RWPE2 (cell line): ENCODE measurements around the gene EREG.
A peak's percentile ranks its signal among the peaks of the same experiment; 100 is the strongest.
"Not testable (repeated sequence)": the region's sequence is repeated elsewhere in the genome, so short reads cannot be mapped to it uniquely, and the experiment has no call there.

Source experiments
- ATAC-seq: fragments of 200-7000 bp; cut with Tn5 transposase; 3 replicates; pipeline ENCODE4 v1.9.1; 2021; ENCODE audit warnings: low read depth
- DNase-seq: peaks from one replicate; pipeline ENCODE4 v3.0.0-alpha.2; 2020; ENCODE audit warnings: low spot score
- H3K27ac ChIP-seq: fragments of 450-650 bp; 2 replicates; pipeline ENCODE4 v1.5.1; 2017; ENCODE audit warnings: mild to moderate bottlenecking; ENCODE audit not compliant: poor library complexity, severe bottlenecking
- H3K27me3 ChIP-seq: fragments of 250-450 bp; sonication (Bioruptor Pico); 2 replicates; pipeline ENCODE4 v1.5.1; 2021; ENCODE audit warnings: mild to moderate bottlenecking, moderate library complexity; ENCODE audit not compliant: insufficient read depth, poor library complexity, severe bottlenecking
- H3K36me3 ChIP-seq: fragments of 250-450 bp; sonication (Bioruptor Pico); 2 replicates; pipeline ENCODE4 v1.5.1; 2020; ENCODE audit warnings: low read depth, mild to moderate bottlenecking, moderate library complexity
- H3K4me1 ChIP-seq: fragments of 250-450 bp; sonication (Bioruptor Pico); 2 replicates; pipeline ENCODE4 v1.5.1; 2021; ENCODE audit warnings: mild to moderate bottlenecking, moderate library complexity; ENCODE audit not compliant: insufficient read depth, poor library complexity, severe bottlenecking
- H3K4me3 ChIP-seq: fragments of 250-450 bp; sonication (Bioruptor Pico); 2 replicates; pipeline ENCODE4 v1.5.1; 2021; ENCODE audit warnings: mild to moderate bottlenecking, moderate library complexity; ENCODE audit not compliant: severe bottlenecking
- H3K9me3 ChIP-seq: fragments of 250-450 bp; sonication (Bioruptor Pico); 2 replicates; pipeline ENCODE4 v1.5.1; 2021; ENCODE audit warnings: mild to moderate bottlenecking, moderate library complexity; ENCODE audit not compliant: severe bottlenecking
- CTCF ChIP-seq: fragments of 450-650 bp; IDR thresholded peaks from one replicate; pipeline ENCODE4 v1.5.1; 2017; ENCODE audit warnings: mild to moderate bottlenecking, moderate library complexity; ENCODE audit not compliant: poor library complexity, severe bottlenecking

The EREG gene

GRCh38 chr4:74395633-74396032, 30.7 kb downstream of the EREG start:
- H3K4me1 ChIP-seq, result peaks cover 25% of the 10 kb centered on the region
- no peak for TF ChIP-seq CTCF
- no peak overlapping the region for H3K4me3 ChIP-seq
- no peak for ATAC-seq
- no peak for DNase-seq
- H3K36me3 ChIP-seq, result no peaks in the 10 kb centered on the region
- H3K9me3 ChIP-seq, result no peaks in the 10 kb centered on the region
- peak overlapping the region; percentile 38 for H3K27ac ChIP-seq
- H3K27me3 ChIP-seq, result no peaks in the 10 kb centered on the region

GRCh38 chr4:74397748-74398426, 32.9 kb downstream of the EREG start:
- Histone ChIP-seq H3K4me3 (peak overlapping the region; percentile 22), H3K27ac (peak overlapping the region; percentile 57)
- no peak for DNase-seq

GRCh38 chr4:74398894-74399589, 34.1 kb downstream of the EREG start:
- ATAC-seq, H3K9me3 ChIP-seq, DNase-seq, H3K27me3 ChIP-seq, H3K4me3 ChIP-seq, H3K36me3 ChIP-seq: not testable (repeated sequence)
- Histone ChIP-seq H3K27ac (peak overlapping the region; percentile 57), H3K4me1 (peaks cover 25% of the 10 kb centered on the region)

More at GRCh38 chr4:74397748-74398426, 32.9 kb downstream of the EREG start:
- peaks cover 25% of the 10 kb centered on the region for H3K4me1 ChIP-seq
- ATAC-seq, result 0 out of 3 replicates have a peak, but pooled peaks have one; percentile 26
- H3K9me3 ChIP-seq, result no peaks in the 10 kb centered on the region
- H3K27me3 ChIP-seq, result no peaks in the 10 kb centered on the region
- no peaks in the 10 kb centered on the region for H3K36me3 ChIP-seq
- TF ChIP-seq CTCF, result no peak

GRCh38 chr4:74400395-74400794, 35.5 kb downstream of the EREG start:
- Histone ChIP-seq H3K9me3 (no peaks in the 10 kb centered on the region), H3K4me3 (no peak overlapping the region), H3K27ac (no peak overlapping the region), H3K27me3 (no peaks in the 10 kb centered on the region), H3K36me3 (no peaks in the 10 kb centered on the region), H3K4me1 (peaks cover 16% of the 10 kb centered on the region)
- no peak for TF ChIP-seq CTCF
- DNase-seq (no peak), ATAC-seq (no peak)

GRCh38 chr4:74402692-74403456, 37.9 kb downstream of the EREG start:
- H3K36me3 ChIP-seq, result no peaks in the 10 kb centered on the region
- no peak overlapping the region for H3K27ac ChIP-seq
- DNase-seq, result no peak
- peaks cover 5% of the 10 kb centered on the region for H3K4me1 ChIP-seq
- no peak for ATAC-seq
- H3K27me3 ChIP-seq, result no peaks in the 10 kb centered on the region
- no peaks in the 10 kb centered on the region for H3K9me3 ChIP-seq
- no peak overlapping the region for H3K4me3 ChIP-seq
- no peak for TF ChIP-seq CTCF
